GM18907 (cell line): ENCODE measurements around the gene UMAD1.

ENCODE experiments used
- ATAC-seq: cut with Tn5 transposase; IDR thresholded peaks from one replicate; pipeline ENCODE4 v1.9.1; 2021; ENCODE audit warnings: mild to moderate bottlenecking, moderate library complexity; ENCODE audit not compliant: unreplicated experiment

Gene UMAD1

DNA sequence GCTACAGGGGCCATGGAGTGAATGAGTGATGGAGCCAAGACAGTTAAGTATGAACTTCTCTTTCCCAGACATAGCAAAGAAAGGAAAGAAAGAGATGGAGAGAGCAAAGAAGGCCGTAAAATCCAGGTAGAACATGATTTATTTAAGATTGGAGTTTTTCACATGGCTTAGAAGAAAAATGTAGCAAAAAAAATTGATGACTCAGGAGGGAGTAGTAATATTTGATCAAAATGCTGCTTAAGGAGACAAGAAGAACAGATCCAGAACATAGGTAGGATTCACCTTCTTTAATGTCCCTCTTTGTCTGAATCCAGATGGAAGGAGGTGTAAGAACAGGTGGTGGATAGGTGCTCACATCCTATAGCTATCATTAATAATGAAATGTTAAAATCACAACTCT, 277.0 kb downstream of the UMAD1 start:
- no peak for ATAC-seq

- peak; percentile 36 for ATAC-seq
Measured at GRCh38 chr7:7918736-7919448, 278.3 kb downstream of the UMAD1 start.

DNA sequence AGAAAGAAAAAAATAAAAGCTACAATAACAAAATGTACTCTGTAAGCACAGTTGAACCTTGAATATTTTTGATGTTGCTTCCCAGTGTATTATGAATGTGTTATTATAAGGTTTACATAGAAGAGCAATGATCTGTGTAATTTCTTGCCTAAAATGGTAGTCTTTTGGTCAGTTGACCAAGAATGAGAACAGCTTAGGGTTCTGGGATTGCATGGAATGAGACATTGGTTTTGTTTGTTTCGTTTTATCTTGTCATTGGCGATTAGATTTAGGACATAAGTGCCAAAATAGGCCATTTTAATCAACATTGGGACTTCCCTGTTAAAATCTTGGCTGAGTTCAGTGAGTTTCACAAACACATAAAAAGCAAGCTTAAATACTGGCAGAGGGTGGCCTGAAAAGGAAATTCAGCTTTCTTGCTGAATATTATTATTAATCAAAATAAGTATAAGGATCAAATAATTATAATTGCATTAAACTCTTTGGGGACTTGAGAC, 278.9 kb downstream of the UMAD1 start:
- peak; percentile 29 for ATAC-seq

GRCh38 chr7:7920056-7920455, 279.5 kb downstream of the UMAD1 start:
- peak; percentile 2 for ATAC-seq

DNA sequence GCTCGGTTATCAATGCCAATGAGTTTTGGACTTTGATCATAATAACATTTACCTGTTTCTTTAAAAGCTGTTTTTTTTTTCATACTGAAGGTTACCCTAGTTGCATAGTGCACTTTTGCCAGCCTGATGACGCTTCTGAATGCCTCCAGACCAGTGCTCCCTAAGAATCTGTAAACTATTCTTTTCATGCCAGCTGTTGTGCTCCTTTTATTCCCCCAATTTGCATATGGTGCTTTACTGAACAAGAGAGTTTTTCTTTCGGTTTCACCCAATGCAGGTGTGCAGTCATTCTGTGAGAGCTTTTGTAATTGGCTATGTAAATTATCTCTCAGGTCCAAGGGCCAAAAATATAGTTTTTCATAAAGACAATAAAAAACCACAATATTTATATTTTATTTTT, 279.9 kb downstream of the UMAD1 start:
- ATAC-seq = peak; percentile 90

GRCh38 chr7:7921830-7922229, 281.3 kb downstream of the UMAD1 start:
- ATAC-seq = no peak

DNA sequence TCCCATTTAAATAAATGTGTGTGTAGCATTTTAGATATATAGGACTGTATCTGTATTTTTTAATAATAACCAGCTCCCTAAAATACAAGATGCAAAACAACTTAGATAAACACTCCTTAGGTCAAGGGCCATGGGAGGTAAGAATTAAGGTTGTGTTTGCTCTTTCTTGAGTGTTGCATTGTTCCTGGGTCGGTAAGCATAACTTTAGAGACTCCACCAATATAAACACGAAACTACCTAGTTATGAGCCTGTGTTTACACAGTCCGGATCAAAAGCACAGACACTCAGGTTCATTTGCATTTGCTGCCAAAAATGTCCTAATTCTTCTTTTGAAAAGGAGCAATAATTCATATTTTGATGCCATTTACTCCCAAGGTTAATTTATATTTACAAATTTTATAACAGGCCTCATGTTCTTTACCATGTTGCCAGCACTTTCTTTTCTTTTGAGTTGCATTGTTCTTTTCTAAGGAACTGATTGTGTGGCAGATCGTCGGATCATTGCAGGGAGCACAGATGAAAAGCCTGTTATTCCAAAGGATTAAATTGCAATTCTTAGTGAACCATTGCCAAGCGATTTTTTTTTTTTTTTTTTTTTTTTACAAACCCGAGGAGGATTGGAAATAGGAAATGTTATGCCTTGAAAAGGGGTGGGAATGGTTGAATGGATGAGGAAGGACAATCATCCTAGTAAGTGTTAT, 282.3 kb downstream of the UMAD1 start:
- ATAC-seq = no peak

DNA sequence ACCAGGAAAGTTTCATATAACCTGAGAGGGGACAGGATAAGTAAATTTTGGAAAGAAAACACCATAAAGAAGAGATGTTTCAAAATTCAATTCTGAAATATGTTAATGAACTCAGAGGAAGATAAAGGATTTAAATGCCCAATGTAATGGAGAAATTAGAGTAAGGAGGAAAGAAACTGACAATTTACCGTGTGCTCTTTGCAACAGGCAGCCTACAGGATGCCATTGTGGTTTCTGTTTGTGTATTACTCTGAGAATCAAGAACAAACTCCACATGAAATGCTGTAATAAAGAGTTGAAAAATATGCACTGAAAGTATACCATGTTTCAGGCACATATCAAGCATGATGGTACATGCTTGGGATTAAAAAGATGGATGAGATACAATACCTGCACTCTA, 283.3 kb downstream of the UMAD1 start:
- no peak for ATAC-seq

DNA sequence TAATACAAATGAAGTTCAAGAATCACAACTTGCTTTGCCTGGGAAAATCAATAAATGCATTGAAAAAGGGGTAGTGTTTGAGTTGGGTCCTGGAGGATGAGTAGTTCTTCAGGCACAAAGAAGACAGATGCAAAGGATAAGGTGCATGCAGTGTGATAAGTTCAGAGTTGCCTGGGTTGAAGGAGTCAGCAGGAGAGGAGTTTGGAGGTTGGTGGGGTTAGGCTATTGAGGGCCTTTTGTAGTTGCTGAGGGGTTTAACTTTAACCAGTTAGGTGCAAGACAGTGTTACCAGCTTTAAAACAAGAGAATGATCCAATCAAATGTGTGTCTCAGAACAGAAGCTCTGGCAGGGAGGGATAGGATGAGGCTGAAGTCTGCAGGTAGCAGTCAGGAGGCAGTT, 283.8 kb downstream of the UMAD1 start:
- ATAC-seq = no peak
